Measurements from ENCODE around the gene EDN2.

Gene EDN2

GRCh38 chr1:41437011-41437355 is 47.5 kb downstream of the EDN2 start:
- no peak for DNase-seq (ENCODE audit: low spot score)

- DNase-seq (ENCODE audit: low spot score) = no peak
Measured at GRCh38 chr1:41436281-41437010, 48.0 kb downstream of the EDN2 start.

- DNase-seq (ENCODE audit: low spot score) = no peak
Measured at GRCh38 chr1:41435570-41436178, 48.8 kb downstream of the EDN2 start.

GRCh38 chr1:41434748-41435449 is 49.6 kb downstream of the EDN2 start:
- no peak for DNase-seq (ENCODE audit: low spot score)

- DNase-seq (ENCODE audit: low spot score) = no peak
Measured at GRCh38 chr1:41434306-41434705, 50.2 kb downstream of the EDN2 start.

- DNase-seq (ENCODE audit: low spot score) = no peak
Measured at GRCh38 chr1:41433501-41433900, 51.0 kb downstream of the EDN2 start.

- peak; percentile 79 for DNase-seq (ENCODE audit: low spot score)
Measured at GRCh38 chr1:41432481-41433280, 51.8 kb downstream of the EDN2 start.

GRCh38 chr1:41431490-41432350 is 52.8 kb downstream of the EDN2 start:
- no peak for DNase-seq (ENCODE audit: low spot score)

GRCh38 chr1:41430582-41430981 is 53.9 kb downstream of the EDN2 start:
- DNase-seq (ENCODE audit: low spot score) = no peak

- no peak for DNase-seq (ENCODE audit: low spot score)
Measured at GRCh38 chr1:41430069-41430468, 54.4 kb downstream of the EDN2 start.

- DNase-seq (ENCODE audit: low spot score) = no peak
Measured at GRCh38 chr1:41429641-41430035, 54.8 kb downstream of the EDN2 start.
